Measurements from ENCODE around the gene IGHMBP2.

IGHMBP2 gene

GRCh38 chr11:68941324-68942094 is 37.8 kb downstream of the IGHMBP2 start:
- no peak for FAIRE-seq

- no peak for FAIRE-seq
Observed at GRCh38 chr11:68942095-68942620, 38.5 kb downstream of the IGHMBP2 start.

- no peak for FAIRE-seq
Observed at GRCh38 chr11:68942751-68943271, 39.1 kb downstream of the IGHMBP2 start.

- FAIRE-seq, result no peak
Observed at GRCh38 chr11:68946416-68947090, 42.9 kb downstream of the IGHMBP2 start.

- FAIRE-seq, result no peak
Observed at GRCh38 chr11:68947151-68947550, 43.5 kb downstream of the IGHMBP2 start.

GRCh38 chr11:68948496-68948895 is 44.8 kb downstream of the IGHMBP2 start:
- no peak for FAIRE-seq

GRCh38 chr11:68948935-68949334 is 45.2 kb downstream of the IGHMBP2 start:
- no peak for FAIRE-seq

- FAIRE-seq, result no peak
Observed at GRCh38 chr11:68950270-68950669, 46.6 kb downstream of the IGHMBP2 start.

GRCh38 chr11:68950762-68951161 is 47.1 kb downstream of the IGHMBP2 start:
- no peak for FAIRE-seq

GRCh38 chr11:68954836-68955606 is 51.3 kb downstream of the IGHMBP2 start:
- FAIRE-seq, result no peak

GRCh38 chr11:68955607-68955958 is 51.9 kb downstream of the IGHMBP2 start:
- FAIRE-seq, result no peak

GRCh38 chr11:68956142-68956541 is 52.5 kb downstream of the IGHMBP2 start:
- no peak for FAIRE-seq

GRCh38 chr11:68956547-68957254 is 53.0 kb downstream of the IGHMBP2 start:
- FAIRE-seq, result no peak

GRCh38 chr11:68958211-68958610 is 54.5 kb downstream of the IGHMBP2 start:
- no peak for FAIRE-seq

- no peak for FAIRE-seq
Observed at GRCh38 chr11:68959465-68960293, 56.0 kb downstream of the IGHMBP2 start.

- FAIRE-seq, result no peak
Observed at GRCh38 chr11:68960294-68961071, 56.8 kb downstream of the IGHMBP2 start.

GRCh38 chr11:68961245-68961644 is 57.6 kb downstream of the IGHMBP2 start:
- FAIRE-seq, result no peak

- FAIRE-seq, result no peak
Observed at GRCh38 chr11:68962527-68963250, 59.0 kb downstream of the IGHMBP2 start.

GRCh38 chr11:68963779-68964178 is 60.1 kb downstream of the IGHMBP2 start:
- no peak for FAIRE-seq
